ENCODE data around the gene SCN8A.
A peak's percentile ranks its signal among the peaks of the same experiment; 100 is the strongest.

SCN8A gene

GRCh38 chr12:51845482-51845881 is 254.4 kb downstream of the SCN8A start:
- in situ Hi-C loops (cut with MboI; ENCODE audit: low sequenced_read_pairs, unreplicated experiment): no loop called here
- TF ChIP-seq CTCF (IDR thresholded peaks at IDR 0.05; ENCODE audit: borderline replicate concordance, control extremely low read depth, extremely low read depth, insufficient read depth, missing control alignments): no peak
- no peak for DNase-seq (ENCODE audit: low spot score)

GRCh38 chr12:51846271-51846691 is 255.2 kb downstream of the SCN8A start:
- no peak for TF ChIP-seq CTCF (IDR thresholded peaks at IDR 0.05; ENCODE audit: borderline replicate concordance, control extremely low read depth, extremely low read depth, insufficient read depth, missing control alignments)
- in situ Hi-C loops (cut with MboI; ENCODE audit: low sequenced_read_pairs, unreplicated experiment): no loop called here
- DNase-seq (ENCODE audit: low spot score): no peak

- no peak for TF ChIP-seq CTCF (IDR thresholded peaks at IDR 0.05; ENCODE audit: borderline replicate concordance, control extremely low read depth, extremely low read depth, insufficient read depth, missing control alignments)
- in situ Hi-C loops (cut with MboI; ENCODE audit: low sequenced_read_pairs, unreplicated experiment): no loop called here
- peak; percentile 70 for DNase-seq (ENCODE audit: low spot score)
Observed at GRCh38 chr12:51846911-51847642, 256.0 kb downstream of the SCN8A start.

GRCh38 chr12:51847643-51848325 is 256.8 kb downstream of the SCN8A start:
- in situ Hi-C loops (cut with MboI; ENCODE audit: low sequenced_read_pairs, unreplicated experiment): no loop called here
- TF ChIP-seq CTCF (IDR thresholded peaks at IDR 0.05; ENCODE audit: borderline replicate concordance, control extremely low read depth, extremely low read depth, insufficient read depth, missing control alignments): no peak
- DNase-seq (ENCODE audit: low spot score): no peak

GRCh38 chr12:51848326-51848727 is 257.3 kb downstream of the SCN8A start, which contains the start of gene FIGNL2:
TSS of gene FIGNL2 (minus strand) at chr12:51848718. CDS start at chr12:51822413, 26,305 bp downstream.
- in situ Hi-C loops (cut with MboI; ENCODE audit: low sequenced_read_pairs, unreplicated experiment): no loop called here
- TF ChIP-seq CTCF (IDR thresholded peaks at IDR 0.05; ENCODE audit: borderline replicate concordance, control extremely low read depth, extremely low read depth, insufficient read depth, missing control alignments): no peak

GRCh38 chr12:51848841-51849735 is 258.1 kb downstream of the SCN8A start:
- no peak for DNase-seq (ENCODE audit: low spot score)
- in situ Hi-C loops (cut with MboI; ENCODE audit: low sequenced_read_pairs, unreplicated experiment): no loop called here
- TF ChIP-seq CTCF (IDR thresholded peaks at IDR 0.05; ENCODE audit: borderline replicate concordance, control extremely low read depth, extremely low read depth, insufficient read depth, missing control alignments): no peak

More at GRCh38 chr12:51848326-51848727, 257.3 kb downstream of the SCN8A start, which contains the start of gene FIGNL2:
- DNase-seq (ENCODE audit: low spot score): no peak

Measured in GM13976 (cell line).